GM21367 (cell line): ENCODE data around the gene UBC.
"Not testable (repeated sequence)": the region's sequence is repeated elsewhere in the genome, so short reads cannot be mapped to it uniquely, and the experiment has no call there.

Source experiments
- ATAC-seq: cut with Tn5 transposase; IDR thresholded peaks from one replicate; pipeline ENCODE4 v1.9.1; 2021; ENCODE audit not compliant: unreplicated experiment

The UBC gene

GRCh38 chr12:124931528-124931927 is 17.1 kb upstream of the UBC start:
- ATAC-seq, result not testable (repeated sequence)

- ATAC-seq, result no peak
These were observed 16.1 kb upstream of the UBC start for GRCh38 chr12:124930586-124930985.

- ATAC-seq, result no peak
These were observed 15.4 kb upstream of the UBC start for GRCh38 chr12:124929649-124930419.

GRCh38 chr12:124928912-124929530 is 14.6 kb upstream of the UBC start:
- ATAC-seq, result no peak

GRCh38 chr12:124928095-124928911 is 13.9 kb upstream of the UBC start:
- peak; percentile 4 for ATAC-seq

GRCh38 chr12:124927201-124928094 is 13.0 kb upstream of the UBC start:
- peak; percentile 63 for ATAC-seq

- not testable (repeated sequence) for ATAC-seq
These were observed 11.3 kb upstream of the UBC start for GRCh38 chr12:124925782-124926181.

- ATAC-seq, result no peak
These were observed 10.7 kb upstream of the UBC start for GRCh38 chr12:124925117-124925516.

GRCh38 chr12:124923905-124924734 is 9.7 kb upstream of the UBC start:
- no peak for ATAC-seq

- ATAC-seq, result peak; percentile 32
These were observed 7.0 kb upstream of the UBC start for GRCh38 chr12:124921200-124922031.

- no peak for ATAC-seq
These were observed 6.0 kb upstream of the UBC start for GRCh38 chr12:124920353-124920935.

- ATAC-seq, result no peak
These were observed 5.3 kb upstream of the UBC start for GRCh38 chr12:124919521-124920352.

- not testable (repeated sequence) for ATAC-seq
These were observed 4.2 kb upstream of the UBC start for GRCh38 chr12:124918622-124918988.

GRCh38 chr12:124917841-124918621 is 3.6 kb upstream of the UBC start:
- ATAC-seq, result no peak

- peak; percentile 46 for ATAC-seq
These were observed 2.8 kb upstream of the UBC start for GRCh38 chr12:124917135-124917840.

- ATAC-seq, result no peak
These were observed 2.1 kb upstream of the UBC start for GRCh38 chr12:124916374-124917134.
